Lung (tissue), 12 donors: ENCODE results near the gene AFF1. TPM values are rescaled to one million over a fixed set of nuclear protein-coding genes. Genes with fewer than 3 reads are reported as not detected.
A peak's percentile ranks its signal among the peaks of the same experiment; 100 is the strongest.

ENCODE experiments used
- ATAC-seq: fragments of 200-7000 bp; cut with Tn5 transposase; one replicate; pipeline ENCODE4 v1.9.1; 2020; ENCODE audit warnings: moderate number of reproducible peaks; ENCODE audit not compliant: insufficient read depth, low FRiP score
- DNase-seq, 3 donors: peaks; one replicate each; pipeline ENCODE4 v3.0.0-alpha.2; 2013 to 2017
- H3K27ac ChIP-seq, 2 donors: one replicate each; pipeline ENCODE4 v1.5.1; 2013; ENCODE audit warnings: mild to moderate bottlenecking in 2 of 2, moderate library complexity in 2 of 2, control low read depth in 1 of 2, inconsistent platforms in 1 of 2, low read depth in 1 of 2, low read length in 1 of 2
- H3K27me3 ChIP-seq, 3 donors: one replicate each; pipeline ENCODE4 v1.5.1; 2013; ENCODE audit warnings: low read length in 2 of 3; ENCODE audit not compliant: control insufficient read depth in 3 of 3, insufficient read depth in 3 of 3
- H3K36me3 ChIP-seq, 4 donors: one replicate each; pipeline ENCODE4 v1.5.1; 2013; ENCODE audit warnings: low read length in 4 of 4, mild to moderate bottlenecking in 1 of 4, moderate library complexity in 1 of 4; ENCODE audit not compliant: control insufficient read depth in 4 of 4, insufficient read depth in 4 of 4
- H3K4me1 ChIP-seq, 5 donors: one replicate each; pipeline ENCODE4 v1.5.1; 2013; ENCODE audit warnings: low read length in 5 of 5, mild to moderate bottlenecking in 2 of 5, moderate library complexity in 1 of 5; ENCODE audit not compliant: control insufficient read depth in 5 of 5, insufficient read depth in 5 of 5
- H3K4me3 ChIP-seq: one replicate; pipeline ENCODE4 v1.5.1; 2013; ENCODE audit warnings: mild to moderate bottlenecking, control low read depth, moderate library complexity
- H3K9ac ChIP-seq, 2 donors: one replicate each; pipeline ENCODE4 v1.5.1; 2013; ENCODE audit warnings: low read length in 2 of 2, control low read depth in 1 of 2; ENCODE audit not compliant: insufficient read depth in 1 of 2
- H3K9me3 ChIP-seq, 4 donors: one replicate each; pipeline ENCODE4 v1.5.1; 2013; ENCODE audit warnings: low read length in 3 of 4, mild to moderate bottlenecking in 1 of 4, moderate library complexity in 1 of 4; ENCODE audit not compliant: control insufficient read depth in 4 of 4, insufficient read depth in 3 of 4
- CTCF ChIP-seq: IDR thresholded peaks from 2 replicates; pipeline ENCODE4 v1.5.1; 2012; ENCODE audit warnings: mild to moderate bottlenecking; ENCODE audit errors: control extremely low read depth, extremely low read depth
- WGBS, 2 donors: extraction: QIAGEN DNeasy Blood & Tissue Kit; methylation state at CpG; one replicate each; pipeline ENCODE4 v1.1.7; 2013; 5-methylcytosine and 5-hydroxymethylcytosine counted together
- polyA plus RNA-seq, 2 donors: library from polyadenylated mRNA; stranded (reverse); fragments of 200-250 nt; gene quantifications; one replicate each; pipeline ENCODE4 v1.2.1, GENCODE V29; 2013
- total RNA-seq, 2 donors: library from RNA; depleted of rRNA in 1 of 2; stranded (reverse); fragments of >200 nt in 1 of 2; gene quantifications; one replicate each; pipeline ENCODE4 v1.2.1, GENCODE V29; 2014 to 2021
- donor health status: control.
- donor health status: control.
- donor health status: Bipolar disorder and iron deficiency.
- donor health status: healthy.
- donor health status: DM: yes; HTN: yes; CAD: no.

AFF1 gene
- total and polyA plus RNA-seq, 4 donors = 9.5 to 79.0 (median 35.8) TPM

- H3K4me1 ChIP-seq = peaks cover 0 to 15% (median 7%) of the 10 kb centered on the region in 5 donors
- no peak overlapping the region for H3K4me3 ChIP-seq
- WGBS, 2 donors = 46% methylated on average over 4 of the region's 4 CpGs
- ATAC-seq (no peak), DNase-seq (no peak)
- H3K27me3 ChIP-seq = no peaks in the 10 kb centered on the region
- TF ChIP-seq CTCF = no peak
- no peaks in the 10 kb centered on the region for H3K9me3 ChIP-seq
- no peak overlapping the region for H3K27ac ChIP-seq
- H3K36me3 ChIP-seq = peaks cover 0 to 5% (median 1%) of the 10 kb centered on the region in 4 donors
- no peak overlapping the region for H3K9ac ChIP-seq
Measured at GRCh38 chr4:87097075-87097474, 162.3 kb downstream of the AFF1 start.

- Histone ChIP-seq H3K36me3 (peaks cover 0 to 5% (median 2%) of the 10 kb centered on the region in 4 donors), H3K4me3 (no peak overlapping the region), H3K9me3 (no peaks in the 10 kb centered on the region), H3K4me1 (peaks cover 0 to 10% (median 7%) of the 10 kb centered on the region in 5 donors), H3K27me3 (no peaks in the 10 kb centered on the region), H3K27ac (peak overlapping the region in 1 of 2 donors; percentile 39), H3K9ac (no peak overlapping the region)
- no peak for TF ChIP-seq CTCF
- ATAC-seq (no peak), DNase-seq (no peak)
- WGBS, 2 donors = 65 to 88% methylated on average over 1 of the region's 1 CpG
Measured at GRCh38 chr4:87100168-87100567, 165.4 kb downstream of the AFF1 start.

GRCh38 chr4:87101543-87102199 lies 166.9 kb downstream of the AFF1 start:
- ATAC-seq = no peak
- H3K4me3 ChIP-seq = no peak overlapping the region
- no peak for DNase-seq
- 72 to 84% methylated on average over 7 of the region's 7 CpGs for WGBS, 2 donors
- peaks cover 4 to 13% (median 6%) of the 10 kb centered on the region in 4 donors for H3K36me3 ChIP-seq
- H3K4me1 ChIP-seq = peaks cover 0 to 10% (median 7%) of the 10 kb centered on the region in 5 donors
- H3K27me3 ChIP-seq = no peaks in the 10 kb centered on the region
- H3K9ac ChIP-seq = no peak overlapping the region
- no peaks in the 10 kb centered on the region for H3K9me3 ChIP-seq
- no peak overlapping the region for H3K27ac ChIP-seq
- no peak for TF ChIP-seq CTCF
